Measurements from ENCODE around the gene ZCCHC14.

DNA sequence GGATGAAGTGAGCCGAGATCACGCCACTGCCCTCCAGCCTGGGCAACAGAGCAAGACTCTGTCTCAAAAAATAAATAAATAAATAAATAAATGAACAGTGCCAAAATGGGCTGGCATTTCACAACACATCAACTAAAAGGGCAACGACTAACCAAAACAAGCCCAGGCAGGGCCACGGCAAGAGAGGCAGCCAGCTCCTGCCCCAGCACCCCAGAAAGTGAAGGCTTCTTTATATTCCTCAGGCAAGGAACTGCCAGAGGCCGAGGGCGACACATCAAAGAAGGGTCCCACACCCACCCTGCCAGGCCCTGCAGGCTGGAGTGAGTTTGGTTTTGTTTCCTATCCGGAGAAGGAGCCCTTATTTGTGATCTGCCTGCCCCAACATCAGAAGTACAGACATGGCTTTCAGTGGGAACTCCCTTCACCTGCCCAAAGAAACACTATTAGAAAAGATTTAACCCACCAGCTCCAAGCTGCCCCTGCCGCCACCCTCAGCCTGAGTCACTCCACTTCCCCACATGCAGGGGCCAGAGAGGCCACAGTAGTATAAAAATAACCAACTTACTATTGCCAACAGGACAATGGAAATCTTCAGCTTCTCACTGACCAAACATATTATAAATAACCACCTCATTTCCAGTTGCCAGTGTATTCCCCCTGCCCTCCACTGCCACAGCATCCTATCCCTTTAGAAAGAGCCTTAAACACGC lies 117.2 kb downstream of the ZCCHC14 start:
- TF ChIP-seq POLR2A (IDR thresholded peaks at IDR 0.05) (no peak), EP300 (IDR thresholded peaks at IDR 0.05; ENCODE audit: low read depth) (no peak), POLR2AphosphoS5 (IDR thresholded peaks at IDR 0.05) (no peak)
- TF ChIP-seq, protein P1, sequence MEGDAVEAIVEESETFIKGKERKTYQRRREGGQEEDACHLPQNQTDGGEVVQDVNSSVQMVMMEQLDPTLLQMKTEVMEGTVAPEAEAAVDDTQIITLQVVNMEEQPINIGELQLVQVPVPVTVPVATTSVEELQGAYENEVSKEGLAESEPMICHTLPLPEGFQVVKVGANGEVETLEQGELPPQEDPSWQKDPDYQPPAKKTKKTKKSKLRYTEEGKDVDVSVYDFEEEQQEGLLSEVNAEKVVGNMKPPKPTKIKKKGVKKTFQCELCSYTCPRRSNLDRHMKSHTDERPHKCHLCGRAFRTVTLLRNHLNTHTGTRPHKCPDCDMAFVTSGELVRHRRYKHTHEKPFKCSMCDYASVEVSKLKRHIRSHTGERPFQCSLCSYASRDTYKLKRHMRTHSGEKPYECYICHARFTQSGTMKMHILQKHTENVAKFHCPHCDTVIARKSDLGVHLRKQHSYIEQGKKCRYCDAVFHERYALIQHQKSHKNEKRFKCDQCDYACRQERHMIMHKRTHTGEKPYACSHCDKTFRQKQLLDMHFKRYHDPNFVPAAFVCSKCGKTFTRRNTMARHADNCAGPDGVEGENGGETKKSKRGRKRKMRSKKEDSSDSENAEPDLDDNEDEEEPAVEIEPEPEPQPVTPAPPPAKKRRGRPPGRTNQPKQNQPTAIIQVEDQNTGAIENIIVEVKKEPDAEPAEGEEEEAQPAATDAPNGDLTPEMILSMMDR (IDR thresholded peaks at IDR 0.05), result no peak

Measured in transverse colon (tissue), 4 donors.